ENCODE data around the gene MAU2.

- no peak for TF ChIP-seq TAF1 (IDR thresholded peaks at IDR 0.05; ENCODE audit: low read depth)
- no peak for TF ChIP-seq NFIC (IDR thresholded peaks at IDR 0.05)
- TF ChIP-seq MAX (IDR thresholded peaks at IDR 0.05), result no peak
- no peak for TF ChIP-seq TCF12 (IDR thresholded peaks at IDR 0.05; ENCODE audit: low read depth)
Measured at GRCh38 chr19:19305066-19305465, 15.6 kb upstream of the MAU2 start.

Measured in Ishikawa (cell line).